D721Med (cell line): ENCODE data around the gene CDAN1.

ENCODE experiments used
- DNase-seq: peaks from one replicate; pipeline ENCODE4 v3.0.0; 2011; ENCODE audit warnings: low spot score; ENCODE audit not compliant: insufficient read length
- FAIRE-seq: peaks from 2 replicates; lab custom pipeline; 2011; peaks lifted over from hg19 to GRCh38; lab: Jason Lieb, UNC
- TF ChIP-seq, protein P1 (sequence below): IDR thresholded peaks from 2 replicates; pipeline ENCODE4 v1.5.1; 2012; ENCODE audit warnings: mild to moderate bottlenecking, control low read depth; ENCODE audit not compliant: insufficient read depth; ENCODE audit errors: missing control alignments

Gene CDAN1

GRCh38 chr15:42726114-42726513 is 10.8 kb downstream of the CDAN1 start:
- no peak for DNase-seq
- TF ChIP-seq, protein P1, sequence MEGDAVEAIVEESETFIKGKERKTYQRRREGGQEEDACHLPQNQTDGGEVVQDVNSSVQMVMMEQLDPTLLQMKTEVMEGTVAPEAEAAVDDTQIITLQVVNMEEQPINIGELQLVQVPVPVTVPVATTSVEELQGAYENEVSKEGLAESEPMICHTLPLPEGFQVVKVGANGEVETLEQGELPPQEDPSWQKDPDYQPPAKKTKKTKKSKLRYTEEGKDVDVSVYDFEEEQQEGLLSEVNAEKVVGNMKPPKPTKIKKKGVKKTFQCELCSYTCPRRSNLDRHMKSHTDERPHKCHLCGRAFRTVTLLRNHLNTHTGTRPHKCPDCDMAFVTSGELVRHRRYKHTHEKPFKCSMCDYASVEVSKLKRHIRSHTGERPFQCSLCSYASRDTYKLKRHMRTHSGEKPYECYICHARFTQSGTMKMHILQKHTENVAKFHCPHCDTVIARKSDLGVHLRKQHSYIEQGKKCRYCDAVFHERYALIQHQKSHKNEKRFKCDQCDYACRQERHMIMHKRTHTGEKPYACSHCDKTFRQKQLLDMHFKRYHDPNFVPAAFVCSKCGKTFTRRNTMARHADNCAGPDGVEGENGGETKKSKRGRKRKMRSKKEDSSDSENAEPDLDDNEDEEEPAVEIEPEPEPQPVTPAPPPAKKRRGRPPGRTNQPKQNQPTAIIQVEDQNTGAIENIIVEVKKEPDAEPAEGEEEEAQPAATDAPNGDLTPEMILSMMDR: no peak
- no peak for FAIRE-seq

- DNase-seq (no peak), FAIRE-seq (no peak)
- TF ChIP-seq, protein P1: no peak
Observed at GRCh38 chr15:42725331-42725903, 11.5 kb downstream of the CDAN1 start.

DNA sequence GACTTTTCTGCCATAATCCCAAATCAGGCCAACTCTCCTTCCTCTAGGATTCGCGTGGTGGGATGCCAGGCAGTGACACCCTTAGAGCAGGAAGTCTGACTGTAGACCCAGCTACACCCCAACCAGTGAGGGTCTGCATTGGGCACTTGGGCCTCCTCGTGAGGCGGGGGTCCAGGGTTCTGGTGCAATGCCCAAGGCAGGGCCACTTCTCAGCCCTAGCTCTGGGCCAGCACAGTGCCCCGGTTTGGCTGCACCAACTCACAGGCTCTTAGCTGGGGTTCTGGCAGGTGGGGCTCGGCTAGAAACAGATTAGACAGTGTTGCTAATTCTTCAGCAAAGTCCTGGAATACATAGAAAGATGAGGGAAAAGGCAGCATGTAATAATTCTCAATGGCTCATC is 12.7 kb downstream of the CDAN1 start:
- TF ChIP-seq, protein P1: no peak
- FAIRE-seq: no peak

GRCh38 chr15:42723068-42723467 is 13.9 kb downstream of the CDAN1 start:
- FAIRE-seq: no peak
- TF ChIP-seq, protein P1: no peak
- DNase-seq: no peak

More for the DNA sequence above, 12.7 kb downstream of the CDAN1 start:
- DNase-seq: no peak

- DNase-seq: no peak
- FAIRE-seq: no peak
- TF ChIP-seq, protein P1: no peak
Observed at GRCh38 chr15:42721916-42722315, 15.0 kb downstream of the CDAN1 start.

DNA sequence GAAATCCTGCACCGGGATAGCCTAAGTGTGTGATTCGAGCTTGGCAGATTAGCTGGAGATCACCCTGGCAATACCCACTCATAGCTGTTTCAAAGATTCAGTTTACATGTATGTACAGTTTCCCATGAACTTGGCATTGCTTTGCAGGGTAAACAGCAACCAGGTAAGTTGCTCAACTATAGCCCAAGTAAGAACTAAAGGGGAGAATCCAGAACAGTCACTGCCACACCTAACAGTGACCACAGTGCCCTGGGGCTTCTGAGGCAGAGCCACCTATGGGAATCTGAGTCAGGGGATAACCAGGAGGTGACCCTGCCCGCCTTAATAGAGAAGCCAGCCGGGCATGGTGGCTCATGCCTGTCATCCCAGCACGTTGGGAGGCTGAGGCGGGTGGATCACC is 15.9 kb downstream of the CDAN1 start:
- FAIRE-seq (no peak), DNase-seq (no peak)
- TF ChIP-seq, protein P1: no peak

- FAIRE-seq: no peak
- TF ChIP-seq, protein P1: no peak
- no peak for DNase-seq
Observed at GRCh38 chr15:42720071-42720470, 16.9 kb downstream of the CDAN1 start.
